GM15510 (cell line): ENCODE data around the gene CCDC88C.

Experiments
- POLR2A ChIP-seq: IDR thresholded peaks from 3 replicates; pipeline ENCODE4 v1.6.1; 2011; ENCODE audit warnings: borderline replicate concordance; ENCODE audit not compliant: insufficient read length; ENCODE audit errors: extremely low read depth

Gene CCDC88C

GRCh38 chr14:91303091-91303923, 114.3 kb downstream of the CCDC88C start:
- no peak for TF ChIP-seq POLR2A

DNA sequence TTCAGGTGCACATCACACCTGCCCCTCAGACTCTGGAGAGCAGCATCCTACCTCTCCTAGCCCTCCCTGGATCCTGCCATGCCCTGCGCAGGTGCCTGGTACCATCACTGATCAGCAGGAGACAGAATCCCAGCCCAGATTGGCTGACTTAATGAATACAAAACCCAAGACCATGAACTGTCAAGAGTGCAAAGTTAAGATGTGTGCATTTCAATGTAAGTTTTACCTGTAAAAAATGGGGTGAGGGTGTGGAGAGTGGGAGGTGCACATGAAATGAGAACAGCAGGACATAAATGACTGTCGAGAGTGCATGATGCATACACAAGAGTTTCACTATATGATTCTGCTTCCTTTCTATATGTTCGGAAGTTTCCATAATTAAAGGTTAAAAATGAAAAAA, 115.2 kb downstream of the CCDC88C start:
- TF ChIP-seq POLR2A: no peak

DNA sequence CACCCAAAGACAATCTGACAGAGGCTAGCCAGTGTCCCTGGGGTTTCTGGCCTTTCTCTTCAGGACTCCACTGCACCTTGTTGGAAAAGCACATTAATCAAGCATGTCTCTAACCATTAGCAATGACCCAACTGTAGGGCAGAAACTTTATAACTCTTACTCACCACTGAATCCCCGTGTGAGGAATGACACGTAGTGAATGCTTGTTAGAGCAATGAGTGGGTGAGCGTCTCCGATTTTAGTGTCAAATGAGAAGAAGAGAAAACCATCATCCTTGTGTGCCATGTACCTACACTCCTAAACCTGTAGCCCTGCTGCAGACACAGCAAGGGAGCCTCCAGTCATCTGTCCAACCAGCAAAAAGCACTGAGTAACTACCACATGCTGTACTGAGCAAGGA, 116.7 kb downstream of the CCDC88C start:
- TF ChIP-seq POLR2A: no peak

DNA sequence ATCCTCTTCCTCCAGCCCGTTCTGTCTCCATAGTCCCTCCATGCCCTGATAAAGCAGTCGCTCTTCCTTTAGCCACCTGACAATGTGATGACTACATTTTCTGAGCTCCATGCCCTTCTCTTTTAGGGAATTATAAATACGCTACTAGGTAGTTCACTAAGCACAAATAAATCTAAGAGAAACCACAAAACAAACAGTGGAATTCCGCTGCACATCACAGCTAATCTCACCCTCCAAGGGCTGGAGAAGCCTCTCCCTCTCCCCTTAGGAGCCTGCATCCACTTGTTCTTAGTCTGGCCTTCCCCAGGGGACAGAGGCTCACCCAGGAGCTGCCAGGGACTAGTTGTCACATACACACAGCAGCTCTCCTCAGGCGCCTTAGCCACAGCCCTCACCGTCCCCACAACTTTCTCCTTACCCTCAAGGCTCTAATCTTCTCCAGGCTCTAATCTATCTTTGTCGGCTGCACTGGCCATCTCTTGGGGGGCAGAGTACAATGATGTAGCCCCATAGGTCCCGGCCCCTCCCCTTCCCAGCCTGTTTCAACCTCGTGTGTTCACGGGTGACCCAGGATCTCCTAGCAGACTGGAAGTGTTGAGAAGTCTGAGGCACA, 117.2 kb downstream of the CCDC88C start:
- TF ChIP-seq POLR2A: no peak

- TF ChIP-seq POLR2A: no peak
Observed at GRCh38 chr14:91299121-91300115, 118.2 kb downstream of the CCDC88C start.

- TF ChIP-seq POLR2A: no peak
Observed at GRCh38 chr14:91298576-91298975, 119.0 kb downstream of the CCDC88C start.

DNA sequence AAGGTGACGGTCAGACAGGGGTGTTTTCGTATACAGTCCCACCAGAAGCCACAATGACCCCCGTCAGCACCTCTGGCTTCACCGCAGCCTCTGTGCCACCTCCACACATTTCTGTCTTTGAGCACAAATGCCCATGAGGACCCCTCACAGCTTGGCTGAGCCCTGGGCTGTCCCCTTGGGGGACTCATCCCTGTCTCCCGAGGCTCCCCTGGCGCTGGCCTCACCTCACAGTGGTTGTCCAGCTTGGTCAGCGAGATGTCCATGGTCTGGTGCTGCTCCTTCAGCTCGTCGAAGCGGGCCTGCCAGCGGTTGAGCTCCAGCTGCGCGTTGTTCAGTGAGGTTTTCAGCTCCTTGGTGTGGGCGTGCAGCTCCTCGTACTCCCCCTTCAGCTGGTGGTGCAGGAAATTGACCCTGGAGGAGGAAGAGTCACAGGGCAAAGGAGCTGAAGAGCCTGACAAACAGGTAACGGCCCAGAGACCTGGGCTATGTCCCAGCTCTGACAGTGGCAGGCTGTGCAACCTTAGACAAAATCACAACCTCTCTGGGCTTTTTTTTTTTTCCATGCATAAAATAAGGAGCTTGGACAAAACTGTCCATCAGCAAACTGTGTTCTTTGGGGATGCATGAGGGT, 120.4 kb downstream of the CCDC88C start:
- no peak for TF ChIP-seq POLR2A

DNA sequence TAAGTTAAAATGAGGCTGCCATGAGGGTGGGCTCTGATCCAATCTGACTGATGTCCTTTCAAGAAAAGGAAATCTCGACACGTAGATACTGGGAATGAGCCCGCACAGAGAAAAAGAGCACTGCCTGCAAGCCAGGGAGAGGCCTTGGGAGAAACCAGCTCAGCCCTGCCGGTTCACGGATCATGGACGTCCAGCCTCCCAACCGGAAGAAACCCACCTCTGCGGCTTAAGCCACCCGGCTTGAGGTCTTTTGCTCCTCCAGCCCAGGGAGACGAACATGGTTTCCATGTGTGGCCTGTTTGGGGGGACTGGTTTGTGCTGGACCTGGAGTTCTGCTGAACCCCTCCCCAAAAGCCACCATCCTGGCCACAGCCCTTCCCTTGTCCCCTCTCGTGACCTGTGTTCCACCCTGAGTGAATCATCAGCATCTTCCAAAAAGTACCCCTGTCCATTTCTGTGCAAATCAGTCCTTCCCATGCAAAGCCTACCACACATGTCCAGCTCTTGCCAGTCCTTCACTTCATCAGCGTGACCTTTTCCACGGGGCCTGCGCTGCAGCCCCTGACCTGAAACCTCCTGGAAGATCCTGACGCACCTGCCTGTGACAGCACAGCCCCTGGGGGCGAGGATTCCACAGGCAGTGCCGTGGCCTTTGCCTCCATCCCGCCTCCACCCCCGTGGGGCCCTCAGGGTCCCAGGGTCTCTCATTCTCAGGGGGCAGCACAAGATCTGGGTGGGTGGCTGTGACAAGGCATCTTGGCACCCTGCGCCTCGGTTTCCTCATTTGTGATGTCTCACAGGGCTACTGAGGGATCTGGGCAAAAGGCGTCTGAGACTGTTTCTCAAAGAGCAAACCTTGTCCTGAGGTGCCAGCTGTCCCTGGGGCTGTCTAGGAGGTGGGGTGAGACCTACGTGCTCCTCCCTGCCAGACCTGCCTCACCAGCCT, 121.5 kb downstream of the CCDC88C start:
- TF ChIP-seq POLR2A: no peak

DNA sequence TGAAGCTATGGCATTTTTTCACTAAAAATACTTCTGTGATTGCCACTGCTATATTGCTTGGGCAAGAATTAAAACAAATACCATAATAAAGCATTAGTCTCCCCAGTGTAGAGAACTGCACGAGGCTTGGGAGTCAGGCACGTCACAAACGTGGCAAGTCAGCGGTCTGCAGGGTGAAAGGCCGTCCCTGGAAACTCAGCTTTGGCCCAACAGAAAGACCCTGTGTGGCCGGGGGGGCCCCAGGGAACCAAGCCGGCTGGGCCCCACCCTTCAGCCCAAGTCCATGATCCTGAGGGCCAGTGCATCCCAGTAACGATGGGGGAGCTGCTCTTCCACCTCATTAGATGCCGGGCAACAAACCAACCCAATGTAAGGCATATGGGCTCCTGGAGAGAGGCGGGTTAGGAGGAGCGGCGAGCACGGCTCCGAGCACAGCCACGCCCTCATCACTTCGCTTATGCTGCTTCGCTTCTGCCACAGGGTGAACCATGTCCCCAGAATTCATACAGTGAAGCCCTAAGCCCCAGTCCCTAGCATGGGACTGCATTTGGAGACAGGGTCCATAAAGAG, 122.3 kb downstream of the CCDC88C start:
- no peak for TF ChIP-seq POLR2A

DNA sequence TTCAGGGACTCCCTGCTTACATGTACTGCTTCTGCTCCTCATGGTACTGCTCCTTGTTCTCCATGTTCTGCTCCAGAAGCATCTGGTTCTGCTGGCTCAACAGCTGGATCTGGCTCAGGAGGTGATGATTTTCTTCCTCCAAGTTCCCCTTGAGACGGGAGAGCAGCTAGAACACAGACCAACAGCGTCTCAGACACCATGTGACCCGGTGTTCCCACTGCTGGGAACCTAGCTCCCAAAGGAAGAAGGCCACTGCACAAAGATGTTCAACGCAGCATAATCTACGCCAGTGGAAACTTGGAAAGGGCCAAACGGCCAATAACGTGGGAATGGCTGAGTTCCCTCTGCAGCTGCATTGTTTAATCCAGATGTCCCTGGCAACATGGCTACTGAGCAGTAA, 123.5 kb downstream of the CCDC88C start:
- TF ChIP-seq POLR2A: no peak

- no peak for TF ChIP-seq POLR2A
Observed at GRCh38 chr14:91293281-91293680, 124.3 kb downstream of the CCDC88C start.

DNA sequence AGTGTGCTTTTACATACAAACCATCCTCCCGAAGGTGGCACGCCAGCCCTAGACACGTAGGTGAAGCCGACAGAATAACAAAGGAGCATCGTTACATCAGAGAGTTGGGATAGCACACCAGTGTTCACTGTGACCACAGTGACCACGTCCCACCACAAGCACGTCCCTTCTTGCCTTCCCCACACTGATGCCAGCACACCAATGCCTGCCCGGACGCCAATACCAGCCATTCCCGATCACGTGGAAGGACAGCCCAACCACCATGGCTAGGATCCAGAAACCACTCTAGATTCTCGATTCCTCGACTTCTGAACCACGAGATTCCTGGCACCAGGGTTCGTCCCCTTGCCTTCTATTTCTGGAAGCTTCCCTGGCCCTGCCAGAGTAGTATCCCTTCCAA, 125.1 kb downstream of the CCDC88C start:
- no peak for TF ChIP-seq POLR2A

DNA sequence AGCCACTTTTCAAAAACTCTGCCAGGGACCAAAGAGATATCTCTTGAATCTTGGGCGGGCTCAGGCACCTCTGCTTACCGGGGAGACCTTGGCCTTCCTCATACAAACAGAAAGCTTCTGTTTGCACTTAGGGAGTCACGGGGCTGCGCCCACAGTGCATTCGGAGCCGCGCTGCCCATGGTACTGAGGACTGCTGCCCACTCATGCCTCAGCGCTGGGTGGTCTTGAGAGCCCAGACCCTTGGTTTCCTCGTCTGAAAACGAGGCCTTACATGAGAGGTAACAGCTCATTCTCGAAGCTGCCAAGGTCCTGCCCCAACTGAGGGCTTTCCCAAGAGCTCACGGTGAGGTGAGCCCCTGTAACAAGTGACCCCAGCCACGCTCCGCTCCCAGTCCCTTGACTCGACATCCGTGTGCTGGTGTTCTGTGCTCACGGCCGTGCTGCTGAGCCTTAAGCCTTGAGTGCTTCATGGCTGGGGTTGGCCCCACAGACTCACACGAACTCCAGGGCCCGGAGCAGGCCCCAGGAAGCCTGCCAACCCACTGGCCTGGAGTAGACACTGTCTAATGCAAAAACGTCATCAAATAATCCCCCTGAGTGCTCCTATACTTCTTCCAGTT, 125.7 kb downstream of the CCDC88C start:
- TF ChIP-seq POLR2A: no peak
